ENCODE results near the gene AK4. TPM values are rescaled to one million over a fixed set of nuclear protein-coding genes. Genes with fewer than 3 reads are reported as not detected.

AK4 gene
- total RNA-seq, 1 experiment from 2014 or later, result 180 TPM

GRCh38 chr1:65213271-65214023 lies 65.4 kb downstream of the AK4 start:
- POLR2A ChIA-PET, result no interaction called here
- H3K36me3 Mint-ChIP-seq, result peaks cover 15% of the 10 kb centered on the region
- TF ChIP-seq ZNF232 (CRISPR knock-in tag; IDR thresholded peaks at IDR 0.05), result no peak
- no peak overlapping the region for H3K4me3 Mint-ChIP-seq
- peaks cover 70% of the 10 kb centered on the region for H3K4me1 Mint-ChIP-seq
- CTCF ChIA-PET, result interaction anchor here (1.0 kb wide), 1 partner anchor 16 kb away, joined by 3 read pairs; no protein-coding TSS in a partner anchor
- no peaks in the 10 kb centered on the region for H3K27me3 Mint-ChIP-seq (ENCODE audit: low read depth)
- DNase-seq (ENCODE audit: low spot score) (no peak), ATAC-seq (no peak)
- no peak overlapping the region for H3K27ac Mint-ChIP-seq
- no peaks in the 10 kb centered on the region for H3K9me3 Mint-ChIP-seq

DNA sequence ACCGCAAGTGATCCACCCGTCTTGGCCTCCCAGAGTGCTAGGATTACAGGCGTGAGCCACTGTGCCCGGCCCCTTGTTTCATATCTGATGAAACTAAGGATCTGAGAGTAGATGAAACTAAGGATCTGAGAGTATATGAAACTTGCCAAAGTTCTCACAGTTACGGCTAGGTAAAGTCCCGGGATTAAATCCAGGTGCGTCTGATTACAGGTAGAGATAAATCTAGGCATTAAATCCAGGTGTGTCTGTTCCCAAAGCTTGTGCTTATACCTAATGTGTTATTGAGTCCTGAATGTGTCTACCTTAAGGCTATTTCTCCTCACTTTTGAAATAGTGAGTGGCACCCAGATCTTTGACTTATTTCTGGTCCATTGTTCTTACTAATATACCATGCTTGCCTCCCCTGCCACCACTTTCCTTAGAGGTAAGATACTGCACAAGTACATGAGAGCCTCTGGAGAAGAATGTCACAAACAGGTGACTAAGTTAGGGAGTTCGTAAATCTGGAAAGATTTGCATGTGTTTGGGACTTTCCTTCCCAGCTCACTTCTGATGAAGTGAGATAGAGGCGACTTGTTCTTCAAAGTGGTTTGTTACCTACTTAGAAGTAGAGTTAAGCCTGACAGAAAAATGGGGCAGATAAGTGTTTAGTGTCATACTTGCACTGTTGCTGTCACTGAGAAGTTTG lies 66.5 kb downstream of the AK4 start:
- Mint-ChIP-seq H3K4me1 (peaks cover 59% of the 10 kb centered on the region), H3K36me3 (peaks cover 25% of the 10 kb centered on the region), H3K4me3 (no peak overlapping the region), H3K9me3 (no peaks in the 10 kb centered on the region), H3K27me3 (ENCODE audit: low read depth) (no peaks in the 10 kb centered on the region), H3K27ac (peak overlapping the region; percentile 2; the same call in 1 of the 2 replicates)
- ATAC-seq (no peak), DNase-seq (ENCODE audit: low spot score) (no peak)
- CTCF ChIA-PET, result interaction anchor here (2.4 kb wide), 1 partner anchor 140 kb away, joined by 6 read pairs; no protein-coding TSS in a partner anchor
- no peak for TF ChIP-seq GABPB1 (CRISPR knock-in tag; IDR thresholded peaks at IDR 0.05)
- TF ChIP-seq JUN (CRISPR knock-in tag; IDR thresholded peaks at IDR 0.05), result no peak
- TF ChIP-seq ZNF416 (CRISPR knock-in tag; IDR thresholded peaks at IDR 0.05), result no peak
- TF ChIP-seq, protein P1, sequence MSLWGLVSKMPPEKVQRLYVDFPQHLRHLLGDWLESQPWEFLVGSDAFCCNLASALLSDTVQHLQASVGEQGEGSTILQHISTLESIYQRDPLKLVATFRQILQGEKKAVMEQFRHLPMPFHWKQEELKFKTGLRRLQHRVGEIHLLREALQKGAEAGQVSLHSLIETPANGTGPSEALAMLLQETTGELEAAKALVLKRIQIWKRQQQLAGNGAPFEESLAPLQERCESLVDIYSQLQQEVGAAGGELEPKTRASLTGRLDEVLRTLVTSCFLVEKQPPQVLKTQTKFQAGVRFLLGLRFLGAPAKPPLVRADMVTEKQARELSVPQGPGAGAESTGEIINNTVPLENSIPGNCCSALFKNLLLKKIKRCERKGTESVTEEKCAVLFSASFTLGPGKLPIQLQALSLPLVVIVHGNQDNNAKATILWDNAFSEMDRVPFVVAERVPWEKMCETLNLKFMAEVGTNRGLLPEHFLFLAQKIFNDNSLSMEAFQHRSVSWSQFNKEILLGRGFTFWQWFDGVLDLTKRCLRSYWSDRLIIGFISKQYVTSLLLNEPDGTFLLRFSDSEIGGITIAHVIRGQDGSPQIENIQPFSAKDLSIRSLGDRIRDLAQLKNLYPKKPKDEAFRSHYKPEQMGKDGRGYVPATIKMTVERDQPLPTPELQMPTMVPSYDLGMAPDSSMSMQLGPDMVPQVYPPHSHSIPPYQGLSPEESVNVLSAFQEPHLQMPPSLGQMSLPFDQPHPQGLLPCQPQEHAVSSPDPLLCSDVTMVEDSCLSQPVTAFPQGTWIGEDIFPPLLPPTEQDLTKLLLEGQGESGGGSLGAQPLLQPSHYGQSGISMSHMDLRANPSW (CRISPR knock-in tag; conservative IDR thresholded peaks at IDR 0.05; ENCODE audit: low read depth), result no peak
- no peak for TF ChIP-seq FOXP1 (CRISPR knock-in tag; IDR thresholded peaks at IDR 0.05; ENCODE audit: borderline replicate concordance)
- no peak for TF ChIP-seq CTCF (IDR thresholded peaks at IDR 0.05)
- no peak for TF ChIP-seq ATF6 (CRISPR knock-in tag; IDR thresholded peaks at IDR 0.05)
- no peak for TF ChIP-seq ZNF232 (CRISPR knock-in tag; IDR thresholded peaks at IDR 0.05)
- no peak for TF ChIP-seq GRHL2 (CRISPR knock-in tag; IDR thresholded peaks at IDR 0.05; ENCODE audit: insufficient replicate concordance, severe bottlenecking)
- TF ChIP-seq PRRX2 (CRISPR knock-in tag; IDR thresholded peaks at IDR 0.05), result no peak
- no peak for TF ChIP-seq ATF3 (CRISPR knock-in tag; conservative IDR thresholded peaks at IDR 0.05)
- TF ChIP-seq FOXP4 (CRISPR knock-in tag; IDR thresholded peaks at IDR 0.05), result no peak
- TF ChIP-seq ESRRA (CRISPR knock-in tag; IDR thresholded peaks at IDR 0.05; ENCODE audit: borderline replicate concordance), result no peak
- TF ChIP-seq, protein P2, sequence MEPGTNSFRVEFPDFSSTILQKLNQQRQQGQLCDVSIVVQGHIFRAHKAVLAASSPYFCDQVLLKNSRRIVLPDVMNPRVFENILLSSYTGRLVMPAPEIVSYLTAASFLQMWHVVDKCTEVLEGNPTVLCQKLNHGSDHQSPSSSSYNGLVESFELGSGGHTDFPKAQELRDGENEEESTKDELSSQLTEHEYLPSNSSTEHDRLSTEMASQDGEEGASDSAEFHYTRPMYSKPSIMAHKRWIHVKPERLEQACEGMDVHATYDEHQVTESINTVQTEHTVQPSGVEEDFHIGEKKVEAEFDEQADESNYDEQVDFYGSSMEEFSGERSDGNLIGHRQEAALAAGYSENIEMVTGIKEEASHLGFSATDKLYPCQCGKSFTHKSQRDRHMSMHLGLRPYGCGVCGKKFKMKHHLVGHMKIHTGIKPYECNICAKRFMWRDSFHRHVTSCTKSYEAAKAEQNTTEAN (CRISPR knock-in tag; IDR thresholded peaks at IDR 0.05), result no peak
- TF ChIP-seq, protein P3, sequence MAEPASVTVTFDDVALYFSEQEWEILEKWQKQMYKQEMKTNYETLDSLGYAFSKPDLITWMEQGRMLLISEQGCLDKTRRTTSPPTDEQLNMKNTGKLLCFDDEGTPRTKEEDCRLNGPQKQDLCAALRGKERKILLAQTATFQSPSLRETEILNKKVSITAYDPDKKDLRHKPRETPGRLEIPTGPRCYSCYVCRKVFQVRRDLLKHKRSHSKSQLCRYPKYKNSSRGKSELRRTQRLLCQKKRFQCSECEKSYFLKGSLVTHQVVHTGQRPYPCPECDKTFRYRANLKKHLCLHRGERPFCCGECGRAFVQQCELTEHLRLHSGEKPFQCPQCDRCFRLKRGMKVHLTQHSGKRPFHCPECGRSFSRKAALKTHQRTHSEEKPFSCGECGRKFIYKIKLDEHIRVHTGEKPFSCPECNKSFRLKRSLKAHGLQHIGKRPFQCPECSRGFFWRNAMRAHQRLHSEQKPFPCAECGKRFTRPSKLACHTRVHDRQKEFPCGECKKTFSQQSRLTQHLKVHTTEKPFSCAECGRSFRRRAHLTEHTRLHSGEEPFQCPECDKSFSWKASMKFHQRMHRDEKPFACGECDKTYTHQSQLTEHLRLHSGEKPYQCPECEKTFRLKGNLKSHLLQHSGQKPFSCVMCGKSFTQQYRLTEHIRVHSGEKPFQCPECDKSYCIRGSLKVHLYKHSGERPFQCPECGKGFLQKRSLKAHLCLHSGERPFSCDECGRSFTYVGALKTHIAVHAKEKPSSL (CRISPR knock-in tag; conservative IDR thresholded peaks at IDR 0.05), result no peak
- no peak for TF ChIP-seq ZNF138 (CRISPR knock-in tag; conservative IDR thresholded peaks at IDR 0.05)
- TF ChIP-seq JAZF1 (CRISPR knock-in tag; IDR thresholded peaks at IDR 0.05), result no peak
- no peak for TF ChIP-seq MXD4 (CRISPR knock-in tag; IDR thresholded peaks at IDR 0.05; ENCODE audit: borderline replicate concordance)
- POLR2A ChIA-PET, result no interaction called here
